Stimulated activated CD8-positive, alpha-beta memory T cell treated with anti-CD3 and anti-CD28 coated beads, Interleukin-12 subunit alpha, Interleukin-12 subunit beta, amount 100 ng/mL, for 1 hour (primary cell): ENCODE measurements around the gene GRID2.
"Not testable (repeated sequence)": the region's sequence is repeated elsewhere in the genome, so short reads cannot be mapped to it uniquely, and the experiment has no call there.

Experiments used
- DNase-seq: peaks from one replicate; pipeline ENCODE4 v3.0.0-alpha.2; 2020; ENCODE audit warnings: low read depth

The GRID2 gene

GRCh38 chr4:92438722-92439121 lies 135.0 kb downstream of the GRID2 start:
- not testable (repeated sequence) for DNase-seq

- not testable (repeated sequence) for DNase-seq
Measured at GRCh38 chr4:92442131-92442530, 138.4 kb downstream of the GRID2 start.

- not testable (repeated sequence) for DNase-seq
Measured at GRCh38 chr4:92444143-92444843, 140.5 kb downstream of the GRID2 start.

- no peak for DNase-seq
Measured at GRCh38 chr4:92445127-92445526, 141.4 kb downstream of the GRID2 start.

- no peak for DNase-seq
Measured at GRCh38 chr4:92447255-92447905, 143.6 kb downstream of the GRID2 start.

GRCh38 chr4:92448176-92448575 lies 144.4 kb downstream of the GRID2 start:
- not testable (repeated sequence) for DNase-seq

- no peak for DNase-seq
Measured at GRCh38 chr4:92450694-92451093, 146.9 kb downstream of the GRID2 start.

- no peak for DNase-seq
Measured at GRCh38 chr4:92451782-92452181, 148.0 kb downstream of the GRID2 start.

- DNase-seq, result not testable (repeated sequence)
Measured at GRCh38 chr4:92452383-92452782, 148.6 kb downstream of the GRID2 start.

GRCh38 chr4:92455329-92455839 lies 151.6 kb downstream of the GRID2 start:
- no peak for DNase-seq

- no peak for DNase-seq
Measured at GRCh38 chr4:92455951-92456350, 152.2 kb downstream of the GRID2 start.

GRCh38 chr4:92461732-92462131 lies 158.0 kb downstream of the GRID2 start:
- DNase-seq, result no peak

- no peak for DNase-seq
Measured at GRCh38 chr4:92477298-92477697, 173.5 kb downstream of the GRID2 start.

GRCh38 chr4:92483341-92483740 lies 179.6 kb downstream of the GRID2 start:
- no peak for DNase-seq

GRCh38 chr4:92488496-92488895 lies 184.7 kb downstream of the GRID2 start:
- DNase-seq, result no peak

GRCh38 chr4:92497141-92497540 lies 193.4 kb downstream of the GRID2 start:
- DNase-seq, result no peak

GRCh38 chr4:92501456-92501855 lies 197.7 kb downstream of the GRID2 start:
- DNase-seq, result no peak

GRCh38 chr4:92506933-92507332 lies 203.2 kb downstream of the GRID2 start:
- no peak for DNase-seq

GRCh38 chr4:92514627-92515026 lies 210.9 kb downstream of the GRID2 start:
- DNase-seq, result no peak

- DNase-seq, result no peak
Measured at GRCh38 chr4:92516450-92516849, 212.7 kb downstream of the GRID2 start.

- no peak for DNase-seq
Measured at GRCh38 chr4:92519727-92520126, 216.0 kb downstream of the GRID2 start.

- no peak for DNase-seq
Measured at GRCh38 chr4:92520563-92520962, 216.8 kb downstream of the GRID2 start.

GRCh38 chr4:92521941-92522340 lies 218.2 kb downstream of the GRID2 start:
- DNase-seq, result no peak

GRCh38 chr4:92522356-92522755 lies 218.6 kb downstream of the GRID2 start:
- DNase-seq, result no peak
